ENCODE results near the gene RNFT1.

RNFT1 gene

DNA sequence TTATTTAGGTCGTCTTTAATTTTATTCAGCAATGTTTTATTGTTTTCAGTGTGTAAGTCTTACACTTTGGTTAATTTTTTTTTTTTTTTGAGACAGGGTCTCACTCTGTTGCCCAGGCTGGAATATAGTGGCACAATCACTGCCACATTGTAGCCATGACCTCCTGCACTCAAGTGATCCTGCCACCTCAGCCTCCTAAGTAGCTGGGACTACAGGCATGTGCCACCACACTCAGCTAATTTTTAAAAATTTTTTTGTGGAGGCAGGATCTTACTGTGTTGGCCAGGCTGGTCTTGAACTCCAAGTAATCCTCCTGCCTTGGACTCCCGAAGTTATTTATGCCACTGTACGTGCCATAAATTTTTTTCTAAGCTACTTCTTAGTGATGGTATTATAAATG is 57.1 kb downstream of the RNFT1 start:
- no peak overlapping the region for H3K27ac ChIP-seq (ENCODE audit: low read depth, low read length)

DNA sequence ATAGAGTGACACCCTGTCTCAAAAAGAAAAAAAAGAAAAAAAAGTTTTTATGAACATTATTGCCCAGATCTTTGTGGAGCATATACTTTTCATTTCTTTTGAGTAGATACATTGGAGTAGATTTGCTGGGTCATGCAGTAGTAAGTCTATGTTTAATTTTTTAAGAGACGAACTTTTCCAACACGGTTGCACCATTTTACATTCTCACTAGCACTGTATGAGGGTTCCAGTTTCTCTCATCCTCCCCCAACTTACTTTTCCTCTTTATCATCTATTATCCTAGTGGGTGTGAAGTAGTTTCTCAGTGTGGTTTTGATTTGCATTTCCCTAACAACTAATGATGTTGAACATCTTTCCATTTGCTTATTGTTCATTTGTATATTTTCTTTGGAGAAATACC is 61.1 kb downstream of the RNFT1 start:
- Histone ChIP-seq H3K9me3 (ENCODE audit: control insufficient read depth, insufficient read depth, low read length) (no peaks in the 10 kb centered on the region), H3K4me2 (ENCODE audit: low read length) (no peak overlapping the region), H3K9me2 (replicated peaks; ENCODE audit: control insufficient read depth, low read length) (no peaks in the 10 kb centered on the region), H4K20me1 (ENCODE audit: control insufficient read depth, insufficient read depth, low read depth, low read length) (no peaks in the 10 kb centered on the region), H3K79me2 (ENCODE audit: control insufficient read depth, low read length) (peaks cover 99% of the 10 kb centered on the region), H3K27ac (ENCODE audit: low read depth, low read length) (no peak overlapping the region), H3K4me3 (ENCODE audit: low read length) (no peak overlapping the region), H3K27me3 (ENCODE audit: control insufficient read depth, low read length) (no peaks in the 10 kb centered on the region), H3K36me3 (ENCODE audit: control insufficient read depth, low read length) (peaks cover 13% of the 10 kb centered on the region), H3F3A (ENCODE audit: control insufficient read depth, insufficient read depth) (0 out of 2 replicates have a peak, but pooled peaks cover 2% of the 10 kb centered on the region), H3K4me1 (ENCODE audit: control insufficient read depth, low read length) (peaks cover 14% of the 10 kb centered on the region)
- no peak for TF ChIP-seq EZH2phosphoT487 (IDR thresholded peaks at IDR 0.05; ENCODE audit: borderline replicate concordance, low read length)
- TF ChIP-seq, protein P1, sequence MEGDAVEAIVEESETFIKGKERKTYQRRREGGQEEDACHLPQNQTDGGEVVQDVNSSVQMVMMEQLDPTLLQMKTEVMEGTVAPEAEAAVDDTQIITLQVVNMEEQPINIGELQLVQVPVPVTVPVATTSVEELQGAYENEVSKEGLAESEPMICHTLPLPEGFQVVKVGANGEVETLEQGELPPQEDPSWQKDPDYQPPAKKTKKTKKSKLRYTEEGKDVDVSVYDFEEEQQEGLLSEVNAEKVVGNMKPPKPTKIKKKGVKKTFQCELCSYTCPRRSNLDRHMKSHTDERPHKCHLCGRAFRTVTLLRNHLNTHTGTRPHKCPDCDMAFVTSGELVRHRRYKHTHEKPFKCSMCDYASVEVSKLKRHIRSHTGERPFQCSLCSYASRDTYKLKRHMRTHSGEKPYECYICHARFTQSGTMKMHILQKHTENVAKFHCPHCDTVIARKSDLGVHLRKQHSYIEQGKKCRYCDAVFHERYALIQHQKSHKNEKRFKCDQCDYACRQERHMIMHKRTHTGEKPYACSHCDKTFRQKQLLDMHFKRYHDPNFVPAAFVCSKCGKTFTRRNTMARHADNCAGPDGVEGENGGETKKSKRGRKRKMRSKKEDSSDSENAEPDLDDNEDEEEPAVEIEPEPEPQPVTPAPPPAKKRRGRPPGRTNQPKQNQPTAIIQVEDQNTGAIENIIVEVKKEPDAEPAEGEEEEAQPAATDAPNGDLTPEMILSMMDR (IDR thresholded peaks at IDR 0.05; ENCODE audit: low read depth, low read length, poor library complexity, severe bottlenecking), result no peak

More for the DNA sequence above, 57.1 kb downstream of the RNFT1 start:
- no peaks in the 10 kb centered on the region for H3K9me3 ChIP-seq (ENCODE audit: control insufficient read depth, insufficient read depth, low read length)
- H3F3A ChIP-seq (ENCODE audit: control insufficient read depth, insufficient read depth), result peaks cover 22% of the 10 kb centered on the region; the same call in 1 of the 2 replicates
- H3K9me2 ChIP-seq (replicated peaks; ENCODE audit: control insufficient read depth, low read length), result no peaks in the 10 kb centered on the region
- no peak overlapping the region for H3K4me2 ChIP-seq (ENCODE audit: low read length)
- no peaks in the 10 kb centered on the region for H3K27me3 ChIP-seq (ENCODE audit: control insufficient read depth, low read length)
- H3K4me3 ChIP-seq (ENCODE audit: low read length), result no peak overlapping the region
- H3K4me1 ChIP-seq (ENCODE audit: control insufficient read depth, low read length), result peaks cover 15% of the 10 kb centered on the region
- H4K20me1 ChIP-seq (ENCODE audit: control insufficient read depth, insufficient read depth, low read depth, low read length), result no peaks in the 10 kb centered on the region
- TF ChIP-seq, protein P1 (IDR thresholded peaks at IDR 0.05; ENCODE audit: low read depth, low read length, poor library complexity, severe bottlenecking), result no peak
- no peak for TF ChIP-seq EZH2phosphoT487 (IDR thresholded peaks at IDR 0.05; ENCODE audit: borderline replicate concordance, low read length)
- peaks cover 18% of the 10 kb centered on the region for H3K36me3 ChIP-seq (ENCODE audit: control insufficient read depth, low read length)
- peaks cover 77% of the 10 kb centered on the region for H3K79me2 ChIP-seq (ENCODE audit: control insufficient read depth, low read length)
